Transverse colon (tissue), 4 donors: ENCODE results near the gene C16orf95. TPM values are rescaled to one million over a fixed set of nuclear protein-coding genes. Genes with fewer than 3 reads are reported as not detected.

ENCODE experiments used
- DNase-seq: peaks from one replicate; pipeline ENCODE4 v3.0.0-alpha.2; 2019
- H3K27ac ChIP-seq, 4 donors: fragments of 200-600 bp; sonication (generic); 2 replicates each; pipeline ENCODE4 v1.5.1; 2016 to 2018; ENCODE audit warnings: inconsistent platforms in 4 of 4
- H3K27me3 ChIP-seq: fragments of 200-600 bp; sonication (generic); 2 replicates; pipeline ENCODE4 v1.5.1; 2017; ENCODE audit warnings: inconsistent platforms
- H3K36me3 ChIP-seq, 4 donors: fragments of 200-600 bp; sonication (generic); 2 replicates each; pipeline ENCODE4 v1.5.1; 2017 to 2019; ENCODE audit warnings: inconsistent platforms in 4 of 4
- H3K4me1 ChIP-seq, 4 donors: fragments of 200-600 bp; sonication (generic); 2 replicates each; pipeline ENCODE4 v1.5.1; 2017 to 2020; ENCODE audit warnings: inconsistent platforms in 4 of 4
- H3K4me3 ChIP-seq, 4 donors: fragments of 200-600 bp; sonication (generic); 1 replicate in 1 of 4; 2 replicates in 3 of 4; pipeline versions ENCODE4 v1.5.1 to v1.6.1; 2017 to 2019; ENCODE audit warnings: inconsistent platforms in 4 of 4
- H3K9me3 ChIP-seq, 2 donors: fragments of 200-600 bp; sonication (generic); 2 replicates each; pipeline ENCODE4 v1.5.1; 2017 to 2019; ENCODE audit warnings: inconsistent platforms in 2 of 2
- EP300 ChIP-seq: sonication (generic); formaldehyde crosslinking; IDR thresholded peaks from one replicate; pipeline ENCODE4 v1.6.1; 2017; ENCODE audit warnings: antibody characterized with exemption, low read depth
- POLR2A ChIP-seq: fragments of 450-650 bp; IDR thresholded peaks from one replicate; pipeline ENCODE4 v1.6.1; 2016; ENCODE audit warnings: antibody characterized with exemption, mild to moderate bottlenecking, moderate library complexity
- POLR2AphosphoS5 ChIP-seq, 3 donors: sonication (generic); formaldehyde crosslinking; IDR thresholded peaks; one replicate each; pipeline ENCODE4 v1.6.1; 2016; ENCODE audit warnings: antibody characterized with exemption in 3 of 3
- WGBS, 2 donors: methylation state at CpG; one replicate each; pipeline ENCODE4 v1.1.5; 2018; ENCODE audit warnings: low coverage in 1 of 2; 5-methylcytosine and 5-hydroxymethylcytosine counted together
- in situ Hi-C, 4 donors: fragments of 200-750 bp; cut with MboI; loops; one replicate each; pipeline versions ENCODE4 v1.15.0 to v1.15.1; 2017; ENCODE audit warnings: low sequenced_read_pairs in 3 of 4, low pct_ligation_motif_present in 1 of 4, low pct_unique_long_range_greater_than_20kb in 1 of 4
- intact Hi-C: fragments of 100-400 bp; cut with DNase I; formaldehyde crosslinking; loops from one replicate; pipeline ENCODE4 v1.15.1; 2023; ENCODE audit warnings: low total_unique reads
- total RNA-seq, 4 donors: library from RNA; depleted of rRNA; stranded (reverse); fragments of >200 nt; gene quantifications; one replicate each; pipeline ENCODE4 v1.1.0, GENCODE V29; 2016
- TF ChIP-seq, protein P1 (sequence below), 5 experiments: fragments of 200-600 bp in 3 of 5; fragments of 450-650 bp in 2 of 5; sonication (generic) in 3 of 5; IDR thresholded peaks; 1 replicate in 2 of 5; 2 replicates in 3 of 5; pipeline ENCODE4 v1.5.1; 2016 to 2017; ENCODE audit warnings: antibody characterized with exemption in 5 of 5, inconsistent platforms in 3 of 5, mild to moderate bottlenecking in 2 of 5, moderate library complexity in 1 of 5

Gene C16orf95
- total RNA-seq, 4 donors from 2014 or later: 1.1 to 2.3 TPM; not detected in 2

DNA sequence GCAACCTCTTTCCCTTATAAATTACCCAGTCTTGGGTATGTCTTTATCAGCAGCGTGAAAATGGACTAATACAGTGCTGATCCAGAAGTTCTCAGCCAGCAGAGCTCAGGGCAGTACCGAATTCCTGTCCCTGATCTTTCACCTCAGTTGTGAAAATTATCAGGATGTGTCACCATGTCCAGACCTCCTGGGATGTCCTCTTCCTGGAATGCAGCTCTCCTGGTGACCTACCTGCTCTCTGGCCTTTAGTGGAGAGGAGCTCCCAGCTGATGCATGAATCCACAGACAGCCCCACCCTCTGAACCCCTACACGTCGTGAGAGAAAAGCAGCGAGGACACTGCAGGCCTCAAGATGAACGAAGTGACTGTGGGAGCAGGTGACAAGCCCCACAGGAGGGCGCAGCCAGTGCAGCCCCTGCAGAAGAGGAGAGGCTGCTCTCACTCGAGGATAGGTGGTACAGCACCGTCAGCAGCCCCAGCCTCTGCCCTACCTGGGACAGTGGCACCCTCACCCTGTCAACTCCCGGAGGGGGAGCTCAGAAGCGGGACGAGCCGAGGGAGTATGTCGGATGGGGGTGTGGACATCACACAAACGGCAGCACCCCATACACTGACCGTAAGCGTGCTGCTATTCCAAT is 22.0 kb upstream of the C16orf95 start:
- intact Hi-C loops (no loop called here), in situ Hi-C loops (no loop called here)
- TF ChIP-seq POLR2A (no peak), POLR2AphosphoS5 (IDR thresholded peaks at IDR 0.05) (no peak), EP300 (no peak)
- TF ChIP-seq, protein P1, sequence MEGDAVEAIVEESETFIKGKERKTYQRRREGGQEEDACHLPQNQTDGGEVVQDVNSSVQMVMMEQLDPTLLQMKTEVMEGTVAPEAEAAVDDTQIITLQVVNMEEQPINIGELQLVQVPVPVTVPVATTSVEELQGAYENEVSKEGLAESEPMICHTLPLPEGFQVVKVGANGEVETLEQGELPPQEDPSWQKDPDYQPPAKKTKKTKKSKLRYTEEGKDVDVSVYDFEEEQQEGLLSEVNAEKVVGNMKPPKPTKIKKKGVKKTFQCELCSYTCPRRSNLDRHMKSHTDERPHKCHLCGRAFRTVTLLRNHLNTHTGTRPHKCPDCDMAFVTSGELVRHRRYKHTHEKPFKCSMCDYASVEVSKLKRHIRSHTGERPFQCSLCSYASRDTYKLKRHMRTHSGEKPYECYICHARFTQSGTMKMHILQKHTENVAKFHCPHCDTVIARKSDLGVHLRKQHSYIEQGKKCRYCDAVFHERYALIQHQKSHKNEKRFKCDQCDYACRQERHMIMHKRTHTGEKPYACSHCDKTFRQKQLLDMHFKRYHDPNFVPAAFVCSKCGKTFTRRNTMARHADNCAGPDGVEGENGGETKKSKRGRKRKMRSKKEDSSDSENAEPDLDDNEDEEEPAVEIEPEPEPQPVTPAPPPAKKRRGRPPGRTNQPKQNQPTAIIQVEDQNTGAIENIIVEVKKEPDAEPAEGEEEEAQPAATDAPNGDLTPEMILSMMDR (IDR thresholded peaks at IDR 0.05): no peak
- no peak for DNase-seq
- no peaks in the 10 kb centered on the region for H3K4me1 ChIP-seq
- H3K4me3 ChIP-seq: no peak overlapping the region
- WGBS, 2 donors: 93% methylated on average over 17 of the region's 17 CpGs; no CpG with 5 or more reads in 1 of the 2 donors
- H3K9me3 ChIP-seq: no peaks in the 10 kb centered on the region
- no peak overlapping the region for H3K27ac ChIP-seq
- peaks cover 0 to 54% (median 26%) of the 10 kb centered on the region in 4 donors for H3K36me3 ChIP-seq
- no peaks in the 10 kb centered on the region for H3K27me3 ChIP-seq

DNA sequence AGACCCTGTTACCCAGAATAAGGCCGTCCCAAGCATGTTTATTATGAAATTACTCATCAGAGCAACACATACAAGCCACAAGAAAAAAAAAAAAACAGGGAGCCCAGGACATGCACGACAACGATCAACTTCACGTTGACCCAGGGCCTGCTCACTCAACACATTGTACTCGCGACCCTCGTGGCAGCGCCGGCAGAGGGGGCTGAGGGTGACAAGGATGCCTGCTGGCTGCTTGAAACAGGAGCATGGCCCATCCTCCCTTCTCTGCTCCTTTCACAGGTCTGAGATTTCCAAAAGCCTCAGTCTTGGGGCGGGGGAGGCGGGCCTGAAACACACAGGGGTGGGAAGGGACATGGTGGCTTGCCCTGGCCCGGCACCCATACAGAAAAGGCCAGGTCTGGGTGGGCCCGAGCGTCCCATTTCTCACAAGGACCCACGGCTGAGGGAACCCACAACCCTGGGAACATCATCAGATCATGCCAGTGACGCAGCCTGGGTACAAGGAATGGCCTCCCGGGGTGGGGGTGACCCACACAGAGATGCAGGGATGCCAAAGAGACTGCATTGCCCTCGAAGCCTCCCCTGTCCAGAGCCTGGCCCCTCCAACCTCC is 21.1 kb upstream of the C16orf95 start:
- no peak overlapping the region for H3K4me3 ChIP-seq
- H3K27ac ChIP-seq: no peak overlapping the region
- no peak for DNase-seq
- no peaks in the 10 kb centered on the region for H3K9me3 ChIP-seq
- H3K4me1 ChIP-seq: no peaks in the 10 kb centered on the region
- no peaks in the 10 kb centered on the region for H3K27me3 ChIP-seq
- WGBS, 2 donors: 80 to 93% methylated on average over 1 to 18 of the region's 18 CpGs
- TF ChIP-seq EP300 (no peak), POLR2AphosphoS5 (IDR thresholded peaks at IDR 0.05) (no peak), POLR2A (no peak)
- TF ChIP-seq, protein P1 (IDR thresholded peaks at IDR 0.05): no peak
- intact Hi-C loops: no loop called here
- in situ Hi-C loops: no loop called here
- H3K36me3 ChIP-seq: peaks cover 0 to 61% (median 28%) of the 10 kb centered on the region in 4 donors

DNA sequence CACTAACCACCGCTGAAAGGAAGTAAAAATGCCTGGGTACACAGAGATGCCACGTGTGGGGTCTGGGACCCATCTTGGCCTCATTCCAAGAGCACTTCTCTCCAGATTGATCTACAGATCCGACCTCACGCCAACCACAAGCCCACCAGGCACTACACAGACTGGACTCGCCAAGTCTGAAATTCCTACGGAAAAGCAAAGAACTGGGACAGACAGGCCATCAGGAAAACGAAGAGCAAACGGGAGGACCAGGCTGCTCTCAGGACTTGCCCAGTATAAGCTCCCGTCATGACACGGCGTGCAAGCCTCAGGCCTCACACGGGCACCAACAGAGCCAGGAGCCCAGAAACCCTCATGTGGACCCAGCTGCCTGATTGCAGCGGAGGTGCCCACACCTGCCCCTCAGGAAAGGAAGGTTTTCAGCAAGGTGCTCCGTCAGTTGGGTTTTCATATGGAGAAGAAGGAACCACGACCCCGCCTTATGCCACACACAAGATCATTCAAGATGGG is 20.1 kb upstream of the C16orf95 start:
- DNase-seq: no peak
- TF ChIP-seq EP300: no peak
- H3K36me3 ChIP-seq: peaks cover 0 to 59% (median 21%) of the 10 kb centered on the region in 4 donors
- no peak overlapping the region for H3K27ac ChIP-seq
- H3K4me3 ChIP-seq: no peak overlapping the region
- in situ Hi-C loops (no loop called here), intact Hi-C loops (no loop called here)
- 81 to 82% methylated on average over 10 to 16 of the region's 16 CpGs for WGBS, 2 donors
- no peaks in the 10 kb centered on the region for H3K4me1 ChIP-seq
- H3K27me3 ChIP-seq: no peaks in the 10 kb centered on the region
- no peaks in the 10 kb centered on the region for H3K9me3 ChIP-seq

DNA sequence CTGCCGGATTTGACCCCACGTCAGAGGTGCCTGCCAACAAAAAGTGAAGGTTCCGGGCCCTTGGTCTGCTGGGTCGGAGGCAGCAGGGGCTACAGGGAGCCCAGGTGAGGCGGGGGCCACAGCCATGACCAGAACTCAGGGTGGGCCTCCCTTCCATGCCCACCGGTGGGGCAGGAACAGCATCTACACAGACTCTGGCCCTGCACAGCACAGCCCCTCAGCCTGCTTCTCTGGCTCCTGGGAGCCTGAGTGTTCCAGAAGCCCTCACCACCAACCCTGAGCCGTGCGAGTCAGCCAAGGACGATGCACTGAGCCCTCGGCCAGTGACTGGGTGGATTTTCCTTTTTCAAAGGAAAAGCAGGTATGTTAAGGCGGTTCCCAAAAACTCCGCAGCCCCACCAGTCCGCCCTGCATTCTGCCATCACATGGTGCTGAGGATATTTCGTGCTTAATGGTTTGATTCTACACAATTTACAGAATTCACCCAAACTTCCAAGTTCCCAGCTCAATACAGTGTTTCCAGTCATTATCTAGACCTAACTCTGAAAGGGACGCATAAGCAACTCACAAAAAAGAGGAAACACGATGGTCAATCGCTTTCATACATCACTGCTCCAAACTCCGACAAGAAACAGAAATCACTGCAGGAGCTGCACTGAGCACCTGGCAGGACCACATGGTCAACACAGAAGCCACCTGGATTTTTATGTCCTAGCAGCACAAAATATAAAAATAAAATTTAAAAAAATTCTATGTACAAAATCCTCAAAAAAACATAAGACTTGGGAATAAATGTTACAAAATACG is 19.4 kb upstream of the C16orf95 start:
- Histone ChIP-seq H3K27me3 (no peaks in the 10 kb centered on the region), H3K36me3 (peaks cover 0 to 53% (median 21%) of the 10 kb centered on the region in 4 donors), H3K4me3 (no peak overlapping the region), H3K4me1 (no peaks in the 10 kb centered on the region), H3K9me3 (no peaks in the 10 kb centered on the region), H3K27ac (no peak overlapping the region)
- intact Hi-C loops (no loop called here), in situ Hi-C loops (no loop called here)
- no peak for DNase-seq
- TF ChIP-seq EP300 (no peak), POLR2AphosphoS5 (IDR thresholded peaks at IDR 0.05) (no peak), POLR2A (no peak)
- TF ChIP-seq, protein P1 (IDR thresholded peaks at IDR 0.05): no peak
- 87 to 89% methylated on average over 6 to 19 of the region's 19 CpGs for WGBS, 2 donors
